HG03558 (cell line): ENCODE data around the gene USH2A.

Experiments used
- ATAC-seq: cut with Tn5 transposase; IDR thresholded peaks from one replicate; pipeline ENCODE4 v1.9.1; 2021; ENCODE audit warnings: moderate number of reproducible peaks; ENCODE audit not compliant: unreplicated experiment; ENCODE audit errors: extremely low read depth

The USH2A gene

DNA sequence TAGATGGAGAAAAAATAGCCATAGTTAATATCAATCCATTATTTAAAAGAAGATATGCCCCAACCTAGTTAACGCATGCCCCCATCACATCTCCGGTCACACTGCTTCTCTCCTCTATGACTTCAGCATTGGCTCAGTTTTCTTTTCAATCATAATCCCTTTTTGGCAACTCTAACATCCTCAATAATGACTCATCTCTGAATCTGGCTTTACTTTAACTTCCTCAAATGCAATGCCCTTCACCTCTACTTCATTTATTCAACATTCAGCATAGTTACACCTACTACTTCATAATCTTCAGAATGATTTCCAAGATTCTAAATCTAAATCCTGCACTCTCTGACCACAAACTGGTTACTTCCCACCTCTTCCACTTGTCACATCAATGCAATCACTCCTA, 417.3 kb downstream of the USH2A start:
- peak; percentile 100 for ATAC-seq

DNA sequence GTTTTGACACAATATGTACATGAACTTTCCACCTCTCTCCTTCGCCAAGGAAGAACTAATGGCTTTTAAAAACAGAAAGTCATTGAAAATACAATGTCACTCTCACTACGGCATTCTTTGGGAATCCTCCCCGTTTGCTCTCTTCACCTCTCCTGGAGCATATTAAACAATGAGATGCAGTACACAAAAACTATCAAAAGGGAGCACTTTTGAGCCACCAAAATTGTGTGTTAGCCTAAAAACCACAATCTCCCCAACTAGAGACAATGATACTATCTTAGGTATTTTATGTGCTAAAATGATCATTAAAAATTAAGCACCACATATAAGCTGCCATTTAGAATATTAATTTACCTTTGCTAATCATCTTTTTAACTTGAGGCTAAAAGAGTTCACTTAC, 430.6 kb downstream of the USH2A start:
- ATAC-seq: no peak

DNA sequence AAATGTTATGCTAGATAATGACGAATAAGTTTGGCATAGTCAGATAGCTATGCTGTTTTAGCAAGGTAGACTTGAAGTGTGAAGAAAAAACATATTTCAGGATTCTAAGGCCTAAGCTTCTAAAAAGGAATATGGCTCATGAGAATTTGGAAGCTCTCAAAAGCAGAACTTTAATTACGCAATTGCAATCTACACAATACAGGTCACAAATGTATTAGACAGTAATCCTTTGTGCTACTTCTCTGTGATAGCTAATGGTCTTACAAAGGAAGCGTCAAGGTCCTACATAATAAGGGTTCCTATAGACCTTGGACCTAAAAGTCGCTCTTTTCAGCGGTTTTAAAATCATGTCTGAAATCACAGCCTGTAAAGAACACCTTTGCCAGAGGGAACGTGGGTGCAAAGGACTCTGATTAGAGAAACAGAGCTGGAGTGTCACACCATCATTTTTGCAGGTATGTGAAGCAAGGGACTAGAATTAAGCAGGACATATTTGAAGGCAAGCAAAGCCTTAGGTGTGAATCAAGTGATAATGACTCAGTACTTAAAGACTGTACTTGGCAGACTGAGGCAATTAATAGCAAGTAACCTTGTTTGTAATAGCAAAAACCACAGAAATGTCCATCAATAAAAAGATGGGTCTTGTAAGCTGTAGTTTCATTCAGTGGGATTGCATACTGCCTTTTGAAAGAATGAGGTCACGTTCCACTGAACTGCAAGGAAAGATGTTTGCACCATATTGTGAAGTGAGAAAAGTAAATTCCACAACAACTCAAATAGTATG, 436.0 kb downstream of the USH2A start:
- no peak for ATAC-seq

DNA sequence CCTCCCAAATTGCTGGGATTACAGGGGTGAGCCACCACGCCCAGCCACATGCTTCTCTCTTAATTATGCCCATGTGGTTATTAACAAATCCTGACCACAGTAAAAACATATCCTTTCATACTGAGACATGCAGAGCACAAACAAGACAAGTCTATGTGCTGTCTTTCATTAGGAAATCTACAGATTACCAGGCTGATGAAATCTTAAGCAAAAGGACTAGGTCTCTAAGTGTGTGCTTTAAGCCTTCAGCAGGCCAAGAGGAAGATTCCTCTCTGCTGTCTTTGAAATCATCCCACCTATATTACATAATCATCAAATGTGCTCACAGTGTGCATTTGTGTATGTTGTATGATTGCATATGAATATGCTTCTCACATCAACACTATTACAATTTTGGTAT, 436.8 kb downstream of the USH2A start:
- ATAC-seq: no peak

DNA sequence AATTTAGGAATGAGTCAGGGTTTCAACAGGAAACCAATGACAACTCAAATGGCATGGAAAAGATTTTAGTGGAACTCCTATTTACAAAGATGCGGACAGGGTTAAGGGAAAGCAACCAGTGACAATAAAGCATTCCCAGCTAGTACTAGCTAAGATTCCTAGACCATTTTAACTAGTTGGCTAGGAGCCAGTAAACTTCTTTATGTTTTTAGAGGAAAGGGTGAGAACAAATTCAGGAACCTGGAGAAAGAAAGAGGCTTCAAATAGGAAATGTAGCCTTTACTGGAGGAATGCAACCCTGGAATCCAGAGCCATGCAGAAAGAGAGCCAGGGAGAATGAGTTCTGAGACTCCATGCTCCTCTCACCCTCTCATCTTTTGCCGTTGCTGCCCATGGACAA, 439.6 kb downstream of the USH2A start:
- ATAC-seq: no peak

DNA sequence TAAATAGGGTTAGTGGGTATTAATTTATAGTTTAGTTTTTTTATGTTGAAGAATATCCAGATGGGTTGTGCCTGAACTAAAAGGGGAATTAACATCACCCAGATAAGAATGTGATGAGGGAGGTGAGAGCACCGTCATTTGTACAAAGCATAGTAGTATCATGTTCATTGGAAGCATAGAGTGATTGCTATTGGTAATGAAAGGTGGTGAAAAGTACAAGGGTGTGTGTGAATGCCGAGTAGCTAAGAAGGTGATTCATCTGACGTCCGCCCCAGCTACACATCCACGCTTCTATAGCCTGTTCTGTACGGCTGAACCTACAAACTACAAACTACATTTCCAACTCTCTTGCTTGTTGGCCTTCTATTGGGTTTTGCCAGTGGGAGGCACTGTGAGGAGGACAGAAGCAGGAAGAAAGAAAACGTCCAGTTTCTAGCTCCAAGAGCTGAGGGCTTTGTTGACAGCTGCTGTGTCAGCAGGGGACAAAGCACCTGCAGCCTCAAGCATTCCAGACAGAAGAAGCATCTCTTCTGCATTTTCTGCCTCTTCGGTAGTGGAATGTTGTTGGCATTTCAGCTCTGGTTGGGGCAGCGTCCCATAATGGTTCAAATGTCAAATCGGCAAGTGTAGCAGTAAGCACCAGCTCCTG, 451.3 kb downstream of the USH2A start:
- no peak for ATAC-seq

DNA sequence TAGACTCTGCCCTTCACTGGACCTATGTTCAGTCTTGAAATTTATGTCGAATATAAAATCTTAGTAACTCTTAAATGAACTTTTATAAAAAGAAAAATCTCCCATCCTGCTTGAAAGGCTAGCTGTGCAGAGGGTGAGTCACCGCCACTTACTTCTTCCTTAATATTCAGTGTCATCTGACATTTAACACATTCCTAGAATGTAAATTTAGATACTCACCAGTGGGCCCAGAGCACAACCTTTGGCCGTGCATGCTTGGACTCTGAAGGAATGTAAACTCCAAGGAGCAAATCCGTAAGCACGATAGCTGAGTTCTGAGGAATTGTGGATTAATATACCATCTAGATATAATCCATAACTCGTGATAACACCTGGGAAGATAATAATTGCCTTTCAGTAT, 452.8 kb downstream of the USH2A start:
- no peak for ATAC-seq

DNA sequence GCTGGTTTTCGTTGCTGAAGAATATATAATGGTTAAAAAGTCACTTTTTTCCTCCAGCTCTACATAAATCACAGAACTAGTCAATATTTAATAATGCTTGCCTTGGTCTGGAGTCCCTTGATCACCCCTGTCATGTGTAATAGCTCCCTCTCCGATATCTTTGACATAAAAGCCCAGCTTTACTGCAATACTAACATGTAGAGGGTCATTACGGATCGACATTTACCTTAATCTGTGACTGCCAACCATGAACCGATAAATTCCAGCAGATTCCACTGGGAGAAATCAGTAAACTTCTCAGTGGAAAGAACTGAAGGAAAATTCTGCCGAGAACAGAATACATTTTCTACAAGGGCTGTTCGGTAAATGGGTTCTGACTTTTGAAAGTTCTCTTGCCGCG, 459.6 kb downstream of the USH2A start:
- no peak for ATAC-seq

DNA sequence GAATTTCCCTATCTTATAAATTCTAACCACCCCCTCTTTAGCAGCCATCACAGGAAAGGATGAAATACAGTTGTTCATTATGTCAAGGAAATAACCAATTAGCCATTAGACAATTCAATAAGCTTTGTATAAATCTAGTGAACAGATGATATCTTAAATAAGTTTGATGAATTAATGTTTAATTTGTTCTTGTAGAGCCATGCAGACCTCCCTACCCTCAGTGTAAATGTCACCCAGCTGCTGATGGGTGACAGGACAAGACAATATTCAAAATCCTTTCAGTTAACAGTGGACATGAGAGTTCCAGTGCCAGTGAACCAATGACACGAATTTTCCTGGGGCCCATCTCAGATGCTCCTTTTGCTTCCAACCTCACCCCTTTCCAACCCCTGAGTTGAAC, 460.2 kb downstream of the USH2A start:
- no peak for ATAC-seq

DNA sequence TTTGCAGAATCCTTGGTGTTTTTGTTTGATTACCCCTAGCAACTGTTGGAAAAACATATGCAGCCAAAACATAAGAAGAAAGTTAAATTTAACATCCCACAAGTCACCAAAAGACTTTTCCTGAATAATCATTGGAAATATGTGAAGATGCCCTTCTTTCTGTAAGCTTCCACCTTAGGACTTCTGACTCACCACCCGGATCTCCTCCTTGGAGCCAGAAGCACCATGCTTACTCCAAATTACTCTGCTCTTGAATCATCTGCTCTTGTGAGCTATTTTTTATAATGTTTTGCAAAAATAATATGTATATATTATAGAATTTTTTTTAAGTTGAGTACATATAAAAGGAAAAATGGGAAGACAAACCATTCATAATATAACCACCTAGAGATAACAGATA, 464.4 kb downstream of the USH2A start:
- no peak for ATAC-seq

DNA sequence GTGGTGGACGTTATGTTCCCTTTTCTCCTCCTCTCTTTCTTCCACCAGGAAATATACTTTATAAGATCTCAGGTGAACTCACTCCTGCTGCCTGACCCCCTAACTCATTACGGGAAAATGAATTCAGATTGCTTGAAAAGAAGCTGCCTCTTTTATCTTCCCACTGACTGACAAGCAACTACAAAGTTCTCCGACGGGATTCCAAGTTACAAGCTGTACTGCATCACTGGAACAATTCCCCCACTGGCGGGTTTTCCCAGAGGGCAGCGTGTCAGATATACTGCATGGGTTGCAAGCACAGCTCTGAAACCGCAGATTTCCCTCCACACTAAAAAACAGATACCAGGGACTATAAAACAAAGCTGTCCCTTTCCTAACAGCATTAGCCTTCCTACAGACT, 465.6 kb downstream of the USH2A start:
- no peak for ATAC-seq

DNA sequence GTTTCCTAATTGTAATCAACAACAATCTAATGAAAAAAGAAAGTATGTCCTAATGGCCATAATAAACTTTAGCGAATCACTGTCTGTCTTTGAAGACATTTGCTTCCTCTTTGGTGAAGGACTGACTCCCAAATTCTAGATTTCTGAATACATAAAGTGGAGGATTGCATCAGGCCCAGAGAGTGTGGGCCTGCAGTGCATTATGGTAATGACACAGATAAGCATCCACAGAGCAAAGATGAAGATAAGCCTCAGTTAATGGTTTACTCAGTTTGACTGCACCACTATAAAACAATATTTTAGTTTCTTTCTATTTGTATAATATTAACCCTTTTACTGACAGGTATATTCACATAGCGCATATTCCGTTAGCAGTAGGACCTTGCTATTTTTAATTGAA, 490.7 kb downstream of the USH2A start:
- no peak for ATAC-seq

DNA sequence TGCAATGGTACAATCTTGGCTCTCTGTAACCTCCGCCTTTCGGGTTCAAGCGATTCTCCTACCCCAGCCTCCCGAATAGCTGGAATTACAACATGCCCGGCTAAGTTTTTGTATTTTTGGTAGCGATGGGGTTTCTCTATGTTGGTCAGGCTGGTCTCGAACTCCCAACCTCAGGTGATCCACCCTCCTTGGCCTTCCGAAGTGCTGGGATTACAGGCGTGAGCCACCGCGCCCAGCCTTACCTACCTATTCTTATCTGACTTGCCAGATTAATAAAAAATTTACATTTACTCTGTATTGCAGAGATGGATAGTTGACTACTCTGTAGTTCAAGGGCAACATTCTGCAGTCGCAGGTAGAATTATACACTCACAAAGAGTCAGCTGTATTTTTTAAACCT, 496.6 kb downstream of the USH2A start:
- no peak for ATAC-seq

DNA sequence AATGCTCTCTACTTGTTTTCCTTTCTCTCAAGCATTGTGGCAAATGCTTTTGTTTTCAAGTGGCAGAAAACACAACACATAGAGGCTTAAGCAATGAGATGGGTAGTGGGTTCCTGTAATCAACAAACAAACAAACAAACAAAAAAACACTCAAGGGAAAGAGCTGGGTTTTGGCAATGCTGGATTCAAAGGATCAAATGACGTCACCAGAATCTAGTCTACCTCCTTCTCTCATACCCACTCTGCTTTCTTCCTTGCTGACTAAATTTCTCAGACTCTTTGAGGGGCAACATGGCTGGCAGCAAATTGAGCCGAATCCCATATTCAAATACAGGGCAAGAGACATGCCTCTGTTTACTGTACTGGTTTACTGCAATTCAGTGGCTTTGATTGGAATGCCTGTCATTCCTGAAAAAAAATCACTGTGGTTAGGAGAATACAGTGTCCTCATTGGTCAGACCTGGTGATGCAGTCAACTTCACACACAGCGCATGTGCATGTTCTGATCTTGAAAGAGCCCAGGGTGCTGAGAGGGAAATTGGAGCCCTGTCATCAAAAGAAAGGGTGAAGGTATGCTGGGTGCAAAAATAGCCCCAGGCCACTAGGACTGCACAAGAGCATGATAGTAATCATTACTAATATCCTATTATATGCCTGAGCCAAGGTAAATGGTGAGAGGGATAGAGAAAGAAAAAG, 500.0 kb downstream of the USH2A start:
- no peak for ATAC-seq

DNA sequence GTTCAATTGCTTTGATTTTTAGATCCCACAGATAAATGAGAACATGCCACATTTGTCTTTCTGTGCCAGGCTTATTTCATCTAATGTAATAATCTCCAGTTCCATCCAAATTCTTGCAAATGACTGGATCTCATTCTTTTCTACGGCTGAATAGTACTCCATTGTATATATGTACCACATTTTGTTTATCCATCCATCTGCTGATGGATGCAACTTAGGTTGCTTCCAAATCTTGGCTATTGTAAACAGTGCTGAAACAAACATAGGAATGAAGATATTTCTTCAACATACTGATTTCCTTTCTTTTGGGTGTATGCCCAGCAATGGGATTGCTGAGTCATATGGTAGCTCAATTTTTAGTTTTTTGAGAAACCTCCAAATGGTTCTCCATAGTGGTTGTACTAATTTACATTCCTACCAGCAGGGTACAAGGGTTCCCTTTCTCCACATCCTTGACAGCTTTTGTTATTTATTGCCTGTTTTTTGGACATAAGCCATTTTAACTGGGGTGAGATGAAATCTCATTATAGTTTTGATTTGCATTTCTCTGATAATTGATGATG, 511.8 kb downstream of the USH2A start:
- ATAC-seq: no peak

DNA sequence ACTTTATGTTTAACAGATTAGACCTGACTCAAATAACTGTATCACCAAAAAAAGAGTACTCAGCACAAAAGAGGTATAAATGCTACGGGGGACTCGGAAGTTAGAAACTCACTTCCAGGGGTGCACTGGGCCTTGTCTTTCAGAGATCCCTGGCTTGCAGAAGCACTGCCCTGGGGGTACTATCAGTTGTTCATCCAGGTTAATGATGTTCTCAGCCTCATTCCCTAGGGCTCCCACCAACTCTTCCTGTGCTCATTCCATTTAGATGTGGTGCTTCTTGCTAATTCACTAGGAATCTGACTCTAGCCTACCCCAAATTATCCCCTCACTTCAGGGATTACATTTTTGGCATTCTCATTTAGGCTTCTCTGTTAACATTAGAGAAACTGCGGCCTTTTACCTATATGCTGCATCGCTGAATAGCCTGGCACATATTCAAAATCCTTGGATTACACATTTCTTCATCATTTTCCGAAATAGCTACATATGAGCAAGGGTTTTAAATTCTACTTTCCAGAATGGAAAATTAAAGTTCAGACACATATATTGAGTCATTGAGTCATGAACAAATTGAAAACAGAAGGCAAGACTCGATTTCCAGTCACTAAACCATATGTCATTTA, 517.6 kb downstream of the USH2A start:
- ATAC-seq: no peak

DNA sequence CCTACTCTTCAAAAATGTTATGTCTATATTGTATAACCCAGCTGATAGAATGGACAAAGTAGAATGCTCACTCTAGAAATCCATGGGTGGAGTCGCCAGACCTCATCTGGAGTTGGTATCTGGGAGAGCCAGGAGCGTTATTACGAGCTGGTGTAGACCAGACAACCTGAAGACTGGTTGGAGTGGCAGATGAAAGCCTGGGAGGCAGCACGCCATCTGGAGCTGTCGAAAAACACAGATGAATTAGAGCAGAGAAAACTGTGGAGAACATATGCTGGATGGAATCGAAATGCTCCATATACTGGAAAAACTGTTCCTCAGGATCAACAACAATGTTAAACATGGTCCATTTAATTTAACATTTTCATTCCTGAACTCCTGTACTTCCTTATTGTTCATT, 522.6 kb downstream of the USH2A start:
- no peak for ATAC-seq

DNA sequence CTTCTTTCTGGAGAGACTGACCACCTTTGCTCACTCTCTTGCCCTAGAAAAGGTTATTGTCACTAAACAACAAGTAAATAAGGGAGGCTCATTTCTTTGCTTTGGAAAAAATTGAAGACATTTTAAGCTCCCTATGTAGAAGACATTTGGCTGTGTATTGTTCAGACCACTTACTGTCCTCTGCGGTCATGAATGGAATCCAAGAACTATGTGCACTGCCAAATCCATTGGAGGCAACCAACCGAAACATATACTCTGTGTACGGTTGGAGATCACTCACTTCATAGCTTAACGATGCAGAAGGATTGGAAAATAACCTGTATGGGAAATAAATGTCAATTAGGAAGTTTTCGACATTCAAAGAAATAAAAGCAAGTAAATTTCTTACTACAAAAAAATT, 523.3 kb downstream of the USH2A start:
- no peak for ATAC-seq

DNA sequence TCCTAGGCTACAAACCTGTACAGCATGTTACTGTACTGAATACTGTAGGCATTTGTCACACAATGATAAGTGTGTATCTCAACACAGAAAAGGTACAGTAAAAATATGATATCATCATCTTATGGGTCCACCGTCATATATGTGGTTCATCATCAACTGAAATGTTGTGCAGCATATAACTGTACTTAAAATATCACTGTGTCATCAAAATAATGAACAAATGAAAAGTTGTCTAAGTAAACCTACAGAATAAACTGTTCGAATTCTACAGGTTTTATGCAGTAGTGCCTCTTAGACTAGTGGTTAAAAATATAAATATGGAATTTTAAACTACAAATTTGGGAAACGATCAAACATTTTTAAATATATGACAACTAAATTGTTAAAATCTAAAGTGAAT, 527.4 kb downstream of the USH2A start:
- no peak for ATAC-seq

DNA sequence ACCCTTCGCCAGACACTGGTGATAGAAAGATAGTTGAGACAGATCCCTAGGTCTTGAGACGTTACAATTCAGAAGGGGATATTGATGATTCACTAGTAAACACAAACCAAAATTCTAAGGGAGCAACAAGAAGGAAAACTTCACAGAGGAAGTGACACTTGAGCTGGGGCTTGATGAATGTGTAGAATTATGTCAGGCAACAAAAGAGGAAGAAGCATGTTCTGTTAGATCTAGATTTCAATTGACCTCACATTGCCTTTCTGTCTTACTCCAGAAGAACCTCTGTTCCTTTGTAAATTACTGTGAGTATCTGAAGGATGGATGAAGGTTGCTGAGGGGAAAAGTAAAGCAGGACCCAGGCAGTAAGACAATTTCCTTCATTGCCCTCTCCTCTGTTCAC, 528.0 kb downstream of the USH2A start:
- no peak for ATAC-seq

DNA sequence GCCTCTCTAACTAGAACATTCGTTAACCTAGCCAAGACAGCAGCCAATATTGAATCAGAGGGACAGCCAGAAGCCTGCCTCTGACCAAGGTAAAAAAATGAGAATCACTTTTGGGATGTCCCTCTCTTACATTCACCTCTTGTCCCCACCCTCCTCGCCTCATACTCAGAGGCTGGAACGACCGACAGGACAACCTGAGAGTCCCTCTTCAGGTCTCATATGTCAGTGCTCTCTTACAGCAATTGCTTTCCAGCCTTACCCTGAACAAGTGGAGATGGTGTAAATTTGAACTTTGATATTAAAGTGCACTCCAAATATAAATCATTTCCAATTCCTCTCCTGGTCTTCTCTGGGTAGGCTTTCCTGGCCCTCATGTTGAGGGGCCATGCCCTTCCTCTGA, 528.6 kb downstream of the USH2A start:
- ATAC-seq: no peak
